Urinary bladder (tissue), 4 donors: ENCODE measurements around the gene ARHGAP1. TPM values are rescaled to one million over a fixed set of nuclear protein-coding genes. Genes with fewer than 3 reads are reported as not detected.

Experiments used
- DNase-seq: peaks from one replicate; pipeline ENCODE4 v3.0.0-alpha.2; 2015; ENCODE audit errors: extremely low spot score
- H3K27ac ChIP-seq: one replicate; pipeline ENCODE4 v1.5.1; 2013; ENCODE audit warnings: low read depth, mild to moderate bottlenecking, moderate library complexity
- H3K36me3 ChIP-seq: one replicate; pipeline ENCODE4 v1.6.1; 2013; ENCODE audit warnings: mild to moderate bottlenecking, moderate library complexity; ENCODE audit not compliant: insufficient read depth
- H3K4me1 ChIP-seq: one replicate; pipeline ENCODE4 v1.6.1; 2013; ENCODE audit warnings: mild to moderate bottlenecking, moderate library complexity; ENCODE audit not compliant: insufficient read depth
- H3K4me3 ChIP-seq: one replicate; pipeline ENCODE4 v1.5.1; 2013; ENCODE audit warnings: low read depth, low read length
- WGBS: extraction: QIAGEN DNeasy Blood & Tissue Kit; methylation state at CpG from one replicate; pipeline ENCODE4 v1.1.7; 2013; 5-methylcytosine and 5-hydroxymethylcytosine counted together
- polyA plus RNA-seq: library from polyadenylated mRNA; stranded (reverse); fragments of 200-250 nt; gene quantifications from one replicate; pipeline ENCODE4 v1.2.3, GENCODE V29; 2013
- total RNA-seq: library from RNA; depleted of rRNA; stranded (reverse); fragments of >200 nt; gene quantifications from one replicate; pipeline ENCODE4 v1.2.3, GENCODE V29; 2014
- donor health status: healthy with polysubstance abuse.
- donor health status: healthy.

Gene ARHGAP1
- total RNA-seq (41.8 TPM), polyA plus RNA-seq (128 TPM)

- Histone ChIP-seq H3K27ac (peak within 1 kb of the TSS; percentile 51), H3K36me3 (peaks cover 5% of the 10 kb centered on the region), H3K4me1 (peaks cover 4% of the 10 kb centered on the region), H3K4me3 (peak within 1 kb of the TSS; percentile 82)
- peak; percentile 97 for DNase-seq
- WGBS, result under 1% methylated on average over 44 of the region's 44 CpGs
Observed at GRCh38 chr11:46700241-46701077, at the start of gene ARHGAP1, which contains the start of gene ZNF408. ARHGAP1 (minus strand) TSS chr11:46700619; CDS start chr11:46696107, 4,512 bp downstream. ZNF408 (plus strand) TSS chr11:46701031; CDS start chr11:46701048, 17 bp downstream.

DNA sequence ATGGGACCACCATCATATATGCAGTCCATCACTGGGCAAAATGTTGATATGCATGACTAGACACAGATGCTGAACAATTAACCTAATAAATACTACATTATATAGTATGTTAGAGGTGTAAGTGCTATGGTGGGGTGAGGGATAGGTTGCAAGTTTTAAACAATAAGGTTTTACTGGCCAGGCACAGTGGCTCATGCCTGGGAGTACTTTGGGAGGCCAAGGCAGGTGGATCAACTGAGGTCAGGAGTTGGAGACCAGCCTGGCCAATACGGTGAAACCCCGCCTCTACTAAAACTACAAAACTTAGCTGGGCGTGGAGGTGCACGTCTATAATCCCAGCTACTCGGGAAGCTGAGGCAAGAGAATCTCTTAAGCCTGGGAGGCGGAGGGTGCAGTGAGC is 46.7 kb upstream of the ARHGAP1 start:
- DNase-seq, result no peak
- no peaks in the 10 kb centered on the region for H3K4me1 ChIP-seq
- no peak overlapping the region for H3K4me3 ChIP-seq
- WGBS, result 93% methylated on average over 6 of the region's 6 CpGs
- peaks cover 10% of the 10 kb centered on the region for H3K36me3 ChIP-seq
- no peak overlapping the region for H3K27ac ChIP-seq

DNA sequence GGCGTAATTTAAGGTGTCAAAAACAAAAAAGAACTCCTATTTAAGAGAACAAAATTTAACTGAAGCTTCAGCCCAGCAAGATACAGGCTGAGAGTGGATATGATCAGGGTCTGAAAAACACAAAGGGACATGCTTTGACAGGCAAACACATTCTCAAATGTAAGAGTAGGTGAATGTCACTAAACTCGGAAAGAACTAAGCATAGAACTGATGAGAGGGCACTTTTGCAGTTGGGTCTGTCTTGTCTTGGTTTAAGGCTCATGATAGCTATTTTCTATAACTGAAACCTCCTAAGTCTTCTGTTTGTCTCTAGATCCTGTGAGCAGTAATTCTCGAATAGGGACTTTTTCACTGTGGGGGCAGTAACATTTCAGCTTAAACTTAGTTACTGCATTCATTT is 45.6 kb upstream of the ARHGAP1 start:
- 93% methylated on average over 3 of the region's 3 CpGs for WGBS

DNA sequence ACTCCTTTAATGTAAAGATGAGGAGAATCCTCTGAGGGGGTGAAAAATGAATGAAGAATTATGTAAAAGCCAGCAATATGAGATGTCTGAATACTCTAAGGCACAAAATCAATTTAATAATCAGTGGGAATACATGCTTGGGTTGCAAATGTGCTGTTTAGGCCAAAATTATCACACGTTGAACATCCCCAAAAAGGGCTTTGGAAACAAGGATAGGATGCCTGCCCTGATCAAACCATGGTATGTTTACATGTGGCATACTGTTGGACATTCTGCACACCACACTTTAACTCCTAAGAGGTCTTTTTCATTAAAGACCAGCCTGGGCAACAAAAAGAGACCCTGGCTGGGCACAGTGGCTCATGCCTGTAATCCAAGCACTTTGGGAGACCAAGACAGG is 44.9 kb upstream of the ARHGAP1 start:
- H3K4me3 ChIP-seq, result no peak overlapping the region
- H3K4me1 ChIP-seq, result no peaks in the 10 kb centered on the region
- no peak for DNase-seq
- WGBS, result 81% methylated on average over 1 of the region's 1 CpG
- H3K36me3 ChIP-seq, result peaks cover 9% of the 10 kb centered on the region
- H3K27ac ChIP-seq, result no peak overlapping the region

More for the DNA sequence above, 45.6 kb upstream of the ARHGAP1 start:
- Histone ChIP-seq H3K4me3 (no peak overlapping the region), H3K4me1 (no peaks in the 10 kb centered on the region), H3K36me3 (peaks cover 9% of the 10 kb centered on the region), H3K27ac (no peak overlapping the region)
- no peak for DNase-seq

DNA sequence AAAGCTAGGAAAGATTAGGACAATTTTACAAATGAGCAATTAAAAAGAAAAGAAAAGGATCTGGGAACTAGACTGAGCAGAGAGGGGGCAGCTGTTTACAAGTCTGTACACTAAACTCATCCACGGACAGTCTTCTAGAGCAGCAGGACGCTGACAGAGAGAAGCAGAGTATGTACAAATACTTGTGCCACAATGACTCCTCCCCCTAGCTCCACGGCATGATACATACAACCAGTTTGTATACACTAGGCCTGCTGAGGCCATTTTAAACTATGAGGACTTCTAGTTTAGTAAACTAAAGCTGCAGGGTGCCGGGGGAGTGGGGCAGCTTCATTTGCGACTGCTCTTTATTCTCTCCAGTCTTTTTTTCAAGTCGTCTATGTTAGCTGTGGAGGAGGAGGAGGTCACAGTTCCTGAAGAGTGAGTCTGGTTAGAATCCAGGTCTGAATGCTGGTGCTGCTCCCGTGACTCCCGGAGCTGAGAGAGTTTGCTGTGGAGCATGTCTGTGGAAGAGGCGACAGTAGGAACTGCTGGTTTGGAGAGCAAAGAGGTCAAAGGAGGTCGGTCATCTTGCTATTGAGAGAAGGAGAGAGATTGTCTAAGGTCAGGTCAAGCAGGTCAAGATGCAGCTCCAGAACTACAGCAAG is 43.4 kb upstream of the ARHGAP1 start:
- peaks cover 9% of the 10 kb centered on the region for H3K36me3 ChIP-seq
- no peak for DNase-seq
- H3K27ac ChIP-seq, result no peak overlapping the region
- 81% methylated on average over 10 of the region's 10 CpGs for WGBS
- H3K4me3 ChIP-seq, result no peak overlapping the region
- H3K4me1 ChIP-seq, result no peaks in the 10 kb centered on the region

- DNase-seq, result no peak
- H3K27ac ChIP-seq, result no peak overlapping the region
- peaks cover 9% of the 10 kb centered on the region for H3K36me3 ChIP-seq
- no peak overlapping the region for H3K4me3 ChIP-seq
- WGBS, result 94% methylated on average over 2 of the region's 2 CpGs
- no peaks in the 10 kb centered on the region for H3K4me1 ChIP-seq
Observed at GRCh38 chr11:46743043-46743442, 42.6 kb upstream of the ARHGAP1 start.

GRCh38 chr11:46741600-46742484 is 41.4 kb upstream of the ARHGAP1 start:
- DNase-seq, result no peak
- WGBS, result 75% methylated on average over 12 of the region's 12 CpGs
- Histone ChIP-seq H3K4me1 (no peaks in the 10 kb centered on the region), H3K4me3 (no peak overlapping the region), H3K27ac (no peak overlapping the region), H3K36me3 (peaks cover 9% of the 10 kb centered on the region)

DNA sequence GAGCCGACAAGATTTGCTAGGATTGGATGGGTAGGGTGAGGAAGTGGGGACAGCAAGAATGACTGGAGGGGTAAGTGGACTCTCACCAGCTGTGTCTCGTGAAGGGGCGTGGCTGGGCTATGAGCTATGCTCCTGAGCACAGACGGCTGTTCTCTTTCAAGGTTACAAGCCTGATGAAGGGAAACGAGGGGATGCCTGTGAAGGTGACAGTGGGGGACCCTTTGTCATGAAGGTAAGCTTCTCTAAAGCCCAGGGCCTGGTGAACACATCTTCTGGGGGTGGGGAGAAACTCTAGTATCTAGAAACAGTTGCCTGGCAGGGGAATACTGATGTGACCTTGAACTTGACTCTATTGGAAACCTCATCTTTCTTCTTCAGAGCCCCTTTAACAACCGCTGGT is 38.5 kb upstream of the ARHGAP1 start:
- no peak for DNase-seq
- H3K36me3 ChIP-seq, result peaks cover 2% of the 10 kb centered on the region
- 63% methylated on average over 6 of the region's 6 CpGs for WGBS
- H3K27ac ChIP-seq, result no peak overlapping the region
- no peaks in the 10 kb centered on the region for H3K4me1 ChIP-seq
- H3K4me3 ChIP-seq, result no peak overlapping the region

DNA sequence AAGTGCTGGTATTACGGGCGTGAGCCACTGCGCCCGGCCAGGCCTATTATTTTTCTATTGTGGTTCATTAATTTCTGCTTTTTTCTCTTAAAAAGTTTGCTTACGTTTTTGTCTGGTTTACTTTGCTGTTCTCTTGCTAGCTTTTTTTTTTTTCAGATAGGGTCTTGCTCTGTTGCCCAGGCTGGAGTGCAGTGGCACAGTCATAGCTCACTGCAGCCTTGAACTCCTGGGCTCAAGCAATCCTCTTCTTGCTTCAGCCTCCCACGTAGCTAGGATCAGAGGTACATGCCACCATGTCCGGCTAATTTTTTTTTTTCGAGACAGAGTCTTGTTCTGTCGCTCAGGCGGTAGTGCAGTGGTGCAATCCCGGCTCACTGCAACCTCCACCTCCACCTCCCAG is 37.3 kb upstream of the ARHGAP1 start:
- no peak overlapping the region for H3K27ac ChIP-seq
- DNase-seq, result no peak
- H3K4me3 ChIP-seq, result no peak overlapping the region
- H3K36me3 ChIP-seq, result peaks cover 2% of the 10 kb centered on the region
- 93% methylated on average over 11 of the region's 11 CpGs for WGBS
- H3K4me1 ChIP-seq, result no peaks in the 10 kb centered on the region

DNA sequence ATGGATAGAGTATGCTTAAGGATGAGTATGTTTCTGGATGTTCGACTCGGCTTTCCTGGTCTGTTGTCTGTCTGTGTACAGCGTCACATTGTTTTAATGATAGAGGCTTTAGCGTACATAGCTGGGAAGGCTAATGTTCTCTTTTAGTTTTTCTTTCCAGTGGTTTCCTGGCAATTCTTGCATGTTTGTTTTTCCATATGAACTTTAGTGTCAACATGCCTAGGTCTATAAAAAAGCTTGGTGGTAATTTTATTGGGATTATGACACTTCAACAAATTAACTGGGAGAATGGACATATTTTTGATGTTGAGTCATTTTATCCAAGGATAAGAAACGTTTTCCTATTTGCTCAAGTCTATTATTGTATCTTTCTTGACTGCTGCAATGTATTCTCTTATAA is 36.2 kb upstream of the ARHGAP1 start:
- no peak for DNase-seq
- Histone ChIP-seq H3K4me3 (no peak overlapping the region), H3K36me3 (no peaks in the 10 kb centered on the region), H3K4me1 (no peaks in the 10 kb centered on the region), H3K27ac (no peak overlapping the region)
- WGBS, result 61% methylated on average over 5 of the region's 5 CpGs

GRCh38 chr11:46736146-46736545 is 35.7 kb upstream of the ARHGAP1 start:
- WGBS, result 93% methylated on average over 7 of the region's 7 CpGs
- no peak overlapping the region for H3K27ac ChIP-seq
- no peak for DNase-seq

GRCh38 chr11:46733234-46733633 is 32.8 kb upstream of the ARHGAP1 start:
- 86% methylated on average over 1 of the region's 1 CpG for WGBS
- Histone ChIP-seq H3K36me3 (no peaks in the 10 kb centered on the region), H3K4me3 (no peak overlapping the region), H3K4me1 (no peaks in the 10 kb centered on the region), H3K27ac (no peak overlapping the region)
- no peak for DNase-seq

More at GRCh38 chr11:46736146-46736545, 35.7 kb upstream of the ARHGAP1 start:
- no peak overlapping the region for H3K4me3 ChIP-seq
- H3K36me3 ChIP-seq, result no peaks in the 10 kb centered on the region
- H3K4me1 ChIP-seq, result no peaks in the 10 kb centered on the region

GRCh38 chr11:46731545-46731944 is 31.1 kb upstream of the ARHGAP1 start:
- WGBS, result 92% methylated on average over 4 of the region's 4 CpGs
- no peaks in the 10 kb centered on the region for H3K4me1 ChIP-seq
- no peak overlapping the region for H3K4me3 ChIP-seq
- H3K36me3 ChIP-seq, result no peaks in the 10 kb centered on the region
- DNase-seq, result no peak
- H3K27ac ChIP-seq, result no peak overlapping the region
